Stimulated activated CD4-positive, alpha-beta T cell treated with anti-CD3 and anti-CD28 coated beads, TNF-alpha, amount 100 ng/mL, for 24 hours (primary cell): ENCODE data around the gene CFLAR.

Source experiments
- DNase-seq, 3 experiments: peaks; one replicate each; pipeline ENCODE4 v3.0.0-alpha.2; 2020; ENCODE audit warnings: low read depth in 3 of 3

The CFLAR gene

DNA sequence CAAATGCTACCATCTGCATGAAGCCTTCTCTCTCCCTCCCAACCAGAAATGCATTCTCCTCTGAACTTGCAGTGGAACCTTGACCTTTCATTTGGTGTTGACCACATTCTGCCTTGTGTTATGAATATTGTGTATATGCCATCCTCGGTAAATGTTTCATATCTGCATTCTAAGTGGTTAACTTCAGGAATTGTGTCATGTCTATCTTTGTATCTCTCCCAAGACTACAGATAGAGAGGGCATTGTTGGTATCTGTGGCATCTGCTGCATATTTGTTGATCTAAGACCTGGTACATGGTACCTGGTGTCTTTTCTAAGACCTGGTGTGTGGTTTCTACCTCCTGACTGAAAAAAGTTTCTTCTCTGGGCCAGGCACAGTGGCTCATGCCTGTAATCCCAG is 101.0 kb downstream of the CFLAR start:
- no peak for DNase-seq

DNA sequence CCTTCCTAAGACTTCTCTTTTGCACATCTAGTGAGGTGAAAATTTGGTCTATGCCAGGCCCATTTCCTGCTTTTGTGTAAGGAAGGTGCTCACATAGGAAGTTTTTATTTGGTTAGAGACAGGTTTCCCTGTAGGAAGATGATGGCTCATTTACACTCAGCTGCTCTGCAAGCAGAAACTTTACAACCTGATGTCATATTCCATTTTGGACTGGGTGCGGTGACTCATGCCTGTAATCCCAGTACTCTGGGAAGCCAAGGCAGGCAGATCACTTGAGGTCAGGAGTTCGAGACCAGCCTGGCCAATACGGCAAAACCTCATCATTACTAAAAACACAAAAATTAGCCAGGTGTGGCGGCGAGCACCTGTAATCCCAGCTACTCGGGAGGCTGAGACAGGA is 102.8 kb downstream of the CFLAR start:
- DNase-seq: no peak

GRCh38 chr2:201219328-201220096 is 103.5 kb downstream of the CFLAR start:
- no peak for DNase-seq

GRCh38 chr2:201220102-201220570 is 104.2 kb downstream of the CFLAR start:
- DNase-seq: no peak

DNA sequence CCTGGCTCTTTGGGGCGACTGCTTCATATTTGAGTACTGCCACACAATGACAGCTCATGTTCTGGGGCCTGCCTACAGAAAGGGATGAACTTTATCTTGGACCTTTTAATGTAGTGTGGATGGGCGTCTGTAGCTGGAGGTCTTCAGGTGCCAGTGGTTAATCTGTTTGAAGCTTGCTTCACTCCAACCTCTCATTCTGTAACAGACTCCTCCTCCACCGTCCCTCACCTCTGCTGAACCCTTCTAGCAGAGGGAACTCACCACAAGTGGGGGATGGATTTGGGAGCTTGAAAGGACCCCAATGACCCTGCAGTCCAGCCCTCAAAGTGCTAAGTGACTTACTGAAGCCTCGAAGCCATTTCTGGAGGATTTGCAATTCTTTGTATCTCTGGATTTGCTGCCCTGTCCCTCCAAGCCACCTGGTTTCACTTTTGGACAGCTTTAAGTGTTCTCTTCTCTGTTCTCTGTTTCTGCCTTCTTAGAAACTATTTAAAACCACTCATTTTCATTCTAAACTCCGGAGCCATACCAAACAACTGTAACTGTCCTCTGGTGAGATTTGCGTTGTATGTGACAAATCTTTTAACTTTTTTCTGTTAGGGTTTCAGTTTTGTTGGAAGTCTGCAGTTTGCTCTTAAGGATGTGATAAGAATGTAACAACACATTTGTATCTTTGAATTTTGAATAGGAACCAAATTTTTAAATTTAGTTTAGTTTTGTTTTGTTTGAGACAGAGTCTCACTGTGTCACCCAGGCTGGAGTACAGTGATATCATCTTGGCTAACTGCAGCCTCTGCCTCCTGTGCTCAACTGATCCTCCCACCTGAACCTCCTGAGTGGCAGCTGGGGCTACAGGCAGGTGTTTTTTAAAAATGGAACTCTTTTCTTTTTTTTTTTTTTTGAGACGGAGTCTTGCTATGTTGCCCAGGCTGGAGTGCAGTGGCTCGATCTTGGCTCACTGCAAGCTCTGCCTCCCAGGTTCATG is 107.4 kb downstream of the CFLAR start:
- DNase-seq: no peak
